Esophagus muscularis mucosa (tissue), 4 donors: ENCODE data around the gene NXN.

ENCODE experiments used
- EP300 ChIP-seq: sonication (generic); formaldehyde crosslinking; IDR thresholded peaks from one replicate; pipeline ENCODE4 v1.6.1; 2017; ENCODE audit warnings: antibody characterized with exemption
- POLR2A ChIP-seq: fragments of 450-650 bp; IDR thresholded peaks from one replicate; pipeline ENCODE4 v1.6.1; 2017; ENCODE audit warnings: antibody characterized with exemption, moderate library complexity, mild to moderate bottlenecking, low read depth
- TF ChIP-seq, protein P1 (sequence below), 3 experiments: fragments of 200-600 bp in 2 of 3; fragments of 450-650 bp in 1 of 3; sonication (generic) in 2 of 3; IDR thresholded peaks; one replicate each; pipeline ENCODE4 v1.5.1; 2017 to 2019; ENCODE audit warnings: antibody characterized with exemption in 3 of 3, mild to moderate bottlenecking in 2 of 3, moderate library complexity in 1 of 3

DNA sequence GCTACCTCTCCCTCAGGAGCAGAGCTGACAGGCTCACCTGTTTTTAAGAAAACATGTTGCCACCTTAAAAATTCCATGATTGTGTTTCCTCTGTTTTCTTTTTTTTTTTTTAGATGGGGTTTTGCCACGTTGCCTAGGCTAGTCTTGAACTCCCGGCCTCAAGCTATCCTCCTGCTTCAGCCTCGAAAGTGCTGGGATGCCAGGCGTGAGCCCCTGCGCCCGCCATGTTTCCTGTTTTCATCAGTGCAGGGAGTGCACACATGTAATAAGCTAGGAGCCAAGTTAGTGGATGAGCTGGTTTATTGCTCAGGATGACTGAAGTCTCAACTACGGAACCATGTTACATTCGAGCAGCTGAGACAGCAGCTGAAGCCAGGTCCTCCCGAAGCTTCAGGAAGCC lies 183.9 kb downstream of the NXN start:
- TF ChIP-seq, protein P1, sequence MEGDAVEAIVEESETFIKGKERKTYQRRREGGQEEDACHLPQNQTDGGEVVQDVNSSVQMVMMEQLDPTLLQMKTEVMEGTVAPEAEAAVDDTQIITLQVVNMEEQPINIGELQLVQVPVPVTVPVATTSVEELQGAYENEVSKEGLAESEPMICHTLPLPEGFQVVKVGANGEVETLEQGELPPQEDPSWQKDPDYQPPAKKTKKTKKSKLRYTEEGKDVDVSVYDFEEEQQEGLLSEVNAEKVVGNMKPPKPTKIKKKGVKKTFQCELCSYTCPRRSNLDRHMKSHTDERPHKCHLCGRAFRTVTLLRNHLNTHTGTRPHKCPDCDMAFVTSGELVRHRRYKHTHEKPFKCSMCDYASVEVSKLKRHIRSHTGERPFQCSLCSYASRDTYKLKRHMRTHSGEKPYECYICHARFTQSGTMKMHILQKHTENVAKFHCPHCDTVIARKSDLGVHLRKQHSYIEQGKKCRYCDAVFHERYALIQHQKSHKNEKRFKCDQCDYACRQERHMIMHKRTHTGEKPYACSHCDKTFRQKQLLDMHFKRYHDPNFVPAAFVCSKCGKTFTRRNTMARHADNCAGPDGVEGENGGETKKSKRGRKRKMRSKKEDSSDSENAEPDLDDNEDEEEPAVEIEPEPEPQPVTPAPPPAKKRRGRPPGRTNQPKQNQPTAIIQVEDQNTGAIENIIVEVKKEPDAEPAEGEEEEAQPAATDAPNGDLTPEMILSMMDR (IDR thresholded peaks at IDR 0.05): no peak
- TF ChIP-seq POLR2A (no peak), EP300 (no peak)
